ENCODE results near the gene ANKRD10.

Gene ANKRD10

GRCh38 chr13:110915874-110916206 lies 971 bp upstream of the ANKRD10 start:
- peak overlapping the region; percentile 79 for H3K4me3 ChIP-seq (ENCODE audit: low read depth, low read length)

GRCh38 chr13:110914331-110915056 lies 375 bp downstream of the ANKRD10 start:
- peak overlapping the region; percentile 99 for H3K4me3 ChIP-seq (ENCODE audit: low read depth, low read length)

- peak overlapping the region; percentile 99 for H3K4me3 ChIP-seq (ENCODE audit: low read depth, low read length)
Measured at GRCh38 chr13:110914081-110914330, 863 bp downstream of the ANKRD10 start.

GRCh38 chr13:110913322-110914080 lies 1.4 kb downstream of the ANKRD10 start:
- H3K4me3 ChIP-seq (ENCODE audit: low read depth, low read length), result peak overlapping the region; percentile 99

GRCh38 chr13:110912651-110913051 lies 2.2 kb downstream of the ANKRD10 start:
- H3K4me3 ChIP-seq (ENCODE audit: low read depth, low read length), result peak overlapping the region; percentile 99

- no peak overlapping the region for H3K4me3 ChIP-seq (ENCODE audit: low read depth, low read length)
Measured at GRCh38 chr13:110911880-110912279, 3.0 kb downstream of the ANKRD10 start.

- H3K4me3 ChIP-seq (ENCODE audit: low read depth, low read length), result no peak overlapping the region
Measured at GRCh38 chr13:110910013-110910890, 4.6 kb downstream of the ANKRD10 start.

- H3K4me3 ChIP-seq (ENCODE audit: low read depth, low read length), result no peak overlapping the region
Measured at GRCh38 chr13:110907951-110908898, 6.6 kb downstream of the ANKRD10 start.

- H3K4me3 ChIP-seq (ENCODE audit: low read depth, low read length), result no peak overlapping the region
Measured at GRCh38 chr13:110907301-110907700, 7.6 kb downstream of the ANKRD10 start.

- H3K4me3 ChIP-seq (ENCODE audit: low read depth, low read length), result no peak overlapping the region
Measured at GRCh38 chr13:110904748-110905147, 10.1 kb downstream of the ANKRD10 start.

GRCh38 chr13:110902370-110902769 lies 12.5 kb downstream of the ANKRD10 start:
- H3K4me3 ChIP-seq (ENCODE audit: low read depth, low read length), result no peak overlapping the region

GRCh38 chr13:110897521-110897920 lies 17.3 kb downstream of the ANKRD10 start:
- no peak overlapping the region for H3K4me3 ChIP-seq (ENCODE audit: low read depth, low read length)

- no peak overlapping the region for H3K4me3 ChIP-seq (ENCODE audit: low read depth, low read length)
Measured at GRCh38 chr13:110897014-110897413, 17.9 kb downstream of the ANKRD10 start.

GRCh38 chr13:110894086-110894485 lies 20.8 kb downstream of the ANKRD10 start:
- no peak overlapping the region for H3K4me3 ChIP-seq (ENCODE audit: low read depth, low read length)

- H3K4me3 ChIP-seq (ENCODE audit: low read depth, low read length), result no peak overlapping the region
Measured at GRCh38 chr13:110893571-110893970, 21.3 kb downstream of the ANKRD10 start.

GRCh38 chr13:110890279-110891165 lies 24.3 kb downstream of the ANKRD10 start:
- H3K4me3 ChIP-seq (ENCODE audit: low read depth, low read length), result no peak overlapping the region

- no peak overlapping the region for H3K4me3 ChIP-seq (ENCODE audit: low read depth, low read length)
Measured at GRCh38 chr13:110888390-110888789, 26.5 kb downstream of the ANKRD10 start.

- no peak overlapping the region for H3K4me3 ChIP-seq (ENCODE audit: low read depth, low read length)
Measured at GRCh38 chr13:110887597-110888333, 27.1 kb downstream of the ANKRD10 start.

All from iPS-11a (cell line).